Hematopoietic multipotent progenitor cell treated with erythropoietin and hydrocortisone succinate and interleukin-3 and kit ligand, for 8 days (in vitro differentiated cells): ENCODE measurements around the gene AUTS2.

Experiments used
- DNase-seq: peaks from one replicate; pipeline ENCODE4 v3.0.0-alpha.2; 2015

Gene AUTS2

GRCh38 chr7:69910150-69910549 lies 311.9 kb downstream of the AUTS2 start:
- no peak for DNase-seq

- DNase-seq: no peak
These were observed 313.1 kb downstream of the AUTS2 start for GRCh38 chr7:69911337-69911736.

- DNase-seq: no peak
These were observed 313.9 kb downstream of the AUTS2 start for GRCh38 chr7:69912141-69912540.

- DNase-seq: no peak
These were observed 314.6 kb downstream of the AUTS2 start for GRCh38 chr7:69912846-69913245.

- no peak for DNase-seq
These were observed 321.3 kb downstream of the AUTS2 start for GRCh38 chr7:69919426-69920111.

GRCh38 chr7:69920797-69921196 lies 322.5 kb downstream of the AUTS2 start:
- DNase-seq: no peak

- DNase-seq: no peak
These were observed 323.9 kb downstream of the AUTS2 start for GRCh38 chr7:69922026-69922803.

- DNase-seq: no peak
These were observed 329.2 kb downstream of the AUTS2 start for GRCh38 chr7:69927461-69927860.

- DNase-seq: no peak
These were observed 330.3 kb downstream of the AUTS2 start for GRCh38 chr7:69928621-69929020.

- no peak for DNase-seq
These were observed 331.3 kb downstream of the AUTS2 start for GRCh38 chr7:69929622-69930021.

- DNase-seq: peak; percentile 29
These were observed 333.9 kb downstream of the AUTS2 start for GRCh38 chr7:69932034-69932628.

- DNase-seq: no peak
These were observed 336.0 kb downstream of the AUTS2 start for GRCh38 chr7:69934144-69934903.

GRCh38 chr7:69935107-69935506 lies 336.8 kb downstream of the AUTS2 start:
- DNase-seq: no peak

GRCh38 chr7:69937097-69937496 lies 338.8 kb downstream of the AUTS2 start:
- DNase-seq: no peak

GRCh38 chr7:69939317-69939716 lies 341.0 kb downstream of the AUTS2 start:
- no peak for DNase-seq

- no peak for DNase-seq
These were observed 342.9 kb downstream of the AUTS2 start for GRCh38 chr7:69941077-69941651.

- DNase-seq: no peak
These were observed 344.3 kb downstream of the AUTS2 start for GRCh38 chr7:69942573-69942972.

- no peak for DNase-seq
These were observed 348.6 kb downstream of the AUTS2 start for GRCh38 chr7:69946901-69947300.

- no peak for DNase-seq
These were observed 349.7 kb downstream of the AUTS2 start for GRCh38 chr7:69947998-69948397.

GRCh38 chr7:69949122-69949521 lies 350.8 kb downstream of the AUTS2 start:
- no peak for DNase-seq

- no peak for DNase-seq
These were observed 353.2 kb downstream of the AUTS2 start for GRCh38 chr7:69951458-69951857.

- DNase-seq: no peak
These were observed 355.1 kb downstream of the AUTS2 start for GRCh38 chr7:69953136-69954067.
